ENCODE data around the gene SNRNP70. TPM values are rescaled to one million over a fixed set of nuclear protein-coding genes. Genes with fewer than 3 reads are reported as not detected.

Gene SNRNP70
- total RNA-seq, 1 donor from 2014 or later, result 203 TPM

DNA sequence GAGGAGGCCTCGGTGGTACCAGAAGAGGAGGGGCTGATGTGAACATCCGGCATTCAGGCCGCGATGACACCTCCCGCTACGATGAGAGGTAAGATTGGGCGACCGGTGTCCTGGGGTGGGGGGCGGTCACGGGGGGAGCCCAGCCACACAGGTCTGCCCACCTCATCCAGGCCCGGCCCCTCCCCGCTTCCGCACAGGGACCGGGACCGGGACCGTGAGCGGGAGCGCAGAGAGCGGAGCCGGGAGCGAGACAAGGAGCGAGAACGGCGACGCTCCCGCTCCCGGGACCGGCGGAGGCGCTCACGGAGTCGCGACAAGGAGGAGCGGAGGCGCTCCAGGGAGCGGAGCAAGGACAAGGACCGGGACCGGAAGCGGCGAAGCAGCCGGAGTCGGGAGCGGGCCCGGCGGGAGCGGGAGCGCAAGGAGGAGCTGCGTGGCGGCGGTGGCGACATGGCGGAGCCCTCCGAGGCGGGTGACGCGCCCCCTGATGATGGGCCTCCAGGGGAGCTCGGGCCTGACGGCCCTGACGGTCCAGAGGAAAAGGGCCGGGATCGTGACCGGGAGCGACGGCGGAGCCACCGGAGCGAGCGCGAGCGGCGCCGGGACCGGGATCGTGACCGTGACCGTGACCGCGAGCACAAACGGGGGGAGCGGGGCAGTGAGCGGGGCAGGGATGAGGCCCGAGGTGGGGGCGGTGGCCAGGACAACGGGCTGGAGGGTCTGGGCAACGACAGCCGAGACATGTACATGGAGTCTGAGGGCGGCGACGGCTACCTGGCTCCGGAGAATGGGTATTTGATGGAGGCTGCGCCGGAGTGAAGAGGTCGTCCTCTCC lies 22.6 kb downstream of the SNRNP70 start:
- H3K27ac Mint-ChIP-seq (ENCODE audit: unreplicated experiment), result no peak overlapping the region
- H3K4me3 Mint-ChIP-seq (ENCODE audit: unreplicated experiment), result no peak overlapping the region
- peaks cover 10% of the 10 kb centered on the region for H3K27me3 Mint-ChIP-seq (ENCODE audit: unreplicated experiment)
- peaks cover 20% of the 10 kb centered on the region for H3K4me1 Mint-ChIP-seq (ENCODE audit: unreplicated experiment)
- TF ChIP-seq, protein P1, sequence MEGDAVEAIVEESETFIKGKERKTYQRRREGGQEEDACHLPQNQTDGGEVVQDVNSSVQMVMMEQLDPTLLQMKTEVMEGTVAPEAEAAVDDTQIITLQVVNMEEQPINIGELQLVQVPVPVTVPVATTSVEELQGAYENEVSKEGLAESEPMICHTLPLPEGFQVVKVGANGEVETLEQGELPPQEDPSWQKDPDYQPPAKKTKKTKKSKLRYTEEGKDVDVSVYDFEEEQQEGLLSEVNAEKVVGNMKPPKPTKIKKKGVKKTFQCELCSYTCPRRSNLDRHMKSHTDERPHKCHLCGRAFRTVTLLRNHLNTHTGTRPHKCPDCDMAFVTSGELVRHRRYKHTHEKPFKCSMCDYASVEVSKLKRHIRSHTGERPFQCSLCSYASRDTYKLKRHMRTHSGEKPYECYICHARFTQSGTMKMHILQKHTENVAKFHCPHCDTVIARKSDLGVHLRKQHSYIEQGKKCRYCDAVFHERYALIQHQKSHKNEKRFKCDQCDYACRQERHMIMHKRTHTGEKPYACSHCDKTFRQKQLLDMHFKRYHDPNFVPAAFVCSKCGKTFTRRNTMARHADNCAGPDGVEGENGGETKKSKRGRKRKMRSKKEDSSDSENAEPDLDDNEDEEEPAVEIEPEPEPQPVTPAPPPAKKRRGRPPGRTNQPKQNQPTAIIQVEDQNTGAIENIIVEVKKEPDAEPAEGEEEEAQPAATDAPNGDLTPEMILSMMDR (IDR thresholded peaks at IDR 0.05; ENCODE audit: unreplicated experiment), result no peak
- DNase-seq (ENCODE audit: low spot score), result no peak
- H3K9me3 Mint-ChIP-seq (ENCODE audit: unreplicated experiment), result no peaks in the 10 kb centered on the region
- peaks cover 24% of the 10 kb centered on the region for H3K36me3 Mint-ChIP-seq (ENCODE audit: low read depth, unreplicated experiment)

DNA sequence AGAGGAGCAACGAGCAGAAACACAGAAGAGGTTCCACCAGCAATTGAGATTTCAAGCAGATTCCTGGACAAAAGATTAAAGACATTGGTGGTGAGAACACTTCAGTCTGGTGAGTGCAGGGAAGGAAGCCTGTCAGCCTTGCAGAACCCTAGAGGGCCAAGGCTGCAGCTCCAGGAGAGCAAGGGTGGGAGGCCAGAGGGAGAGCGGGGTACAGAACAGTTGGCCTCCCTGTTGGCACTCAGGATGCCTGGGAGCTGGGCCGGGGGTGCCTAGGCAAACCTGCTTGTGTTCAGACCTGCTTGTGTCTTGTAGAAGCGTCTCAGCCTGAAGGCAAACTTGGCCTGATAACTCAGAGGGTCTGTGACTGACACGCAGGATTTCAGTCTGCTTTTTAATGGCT lies 23.8 kb downstream of the SNRNP70 start:
- Mint-ChIP-seq H3K4me3 (ENCODE audit: unreplicated experiment) (peak overlapping the region; percentile 50), H3K27me3 (ENCODE audit: unreplicated experiment) (peaks cover 10% of the 10 kb centered on the region), H3K4me1 (ENCODE audit: unreplicated experiment) (peaks cover 24% of the 10 kb centered on the region), H3K27ac (ENCODE audit: unreplicated experiment) (peak overlapping the region; percentile 20), H3K9me3 (ENCODE audit: unreplicated experiment) (no peaks in the 10 kb centered on the region), H3K36me3 (ENCODE audit: low read depth, unreplicated experiment) (peaks cover 27% of the 10 kb centered on the region)
- TF ChIP-seq, protein P1 (IDR thresholded peaks at IDR 0.05; ENCODE audit: unreplicated experiment), result no peak
- DNase-seq (ENCODE audit: low spot score), result no peak

DNA sequence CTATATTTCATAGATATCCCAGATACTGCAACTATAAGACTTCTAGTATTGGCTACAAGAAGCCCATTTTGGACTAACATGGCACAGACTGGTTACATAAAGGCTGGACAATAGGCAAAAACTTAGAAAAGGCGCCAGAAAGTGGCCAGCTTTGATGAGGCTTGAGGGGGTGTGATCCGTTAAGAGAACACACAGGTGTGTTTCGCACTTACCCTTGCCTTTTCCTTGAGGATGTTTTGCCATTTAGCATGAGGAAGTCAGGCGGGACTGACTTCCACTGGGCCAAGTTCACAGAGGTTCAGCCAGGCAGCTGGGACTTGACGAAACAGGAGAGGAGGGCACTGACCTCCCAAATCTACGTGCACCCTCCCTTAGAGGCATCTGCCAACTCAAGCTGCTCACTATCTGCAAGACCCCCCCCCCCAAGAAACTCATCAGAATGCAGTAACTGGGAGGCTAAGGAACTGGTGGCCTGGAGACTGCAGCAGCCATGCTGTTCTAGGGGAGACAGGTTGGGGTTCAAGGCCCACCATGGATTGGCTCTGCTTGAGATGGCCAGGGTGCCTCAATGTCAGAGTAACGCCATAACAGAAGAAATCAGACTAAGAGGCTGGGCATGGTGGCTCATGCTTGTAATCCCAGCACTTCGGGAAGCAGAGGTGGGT lies 24.4 kb downstream of the SNRNP70 start:
- H3K27ac Mint-ChIP-seq (ENCODE audit: unreplicated experiment), result peak overlapping the region; percentile 20
- peak overlapping the region; percentile 50 for H3K4me3 Mint-ChIP-seq (ENCODE audit: unreplicated experiment)
- H3K9me3 Mint-ChIP-seq (ENCODE audit: unreplicated experiment), result no peaks in the 10 kb centered on the region
- H3K27me3 Mint-ChIP-seq (ENCODE audit: unreplicated experiment), result peaks cover 10% of the 10 kb centered on the region
- DNase-seq (ENCODE audit: low spot score), result no peak
- peaks cover 24% of the 10 kb centered on the region for H3K4me1 Mint-ChIP-seq (ENCODE audit: unreplicated experiment)
- TF ChIP-seq, protein P1 (IDR thresholded peaks at IDR 0.05; ENCODE audit: unreplicated experiment), result no peak
- peaks cover 27% of the 10 kb centered on the region for H3K36me3 Mint-ChIP-seq (ENCODE audit: low read depth, unreplicated experiment)

DNA sequence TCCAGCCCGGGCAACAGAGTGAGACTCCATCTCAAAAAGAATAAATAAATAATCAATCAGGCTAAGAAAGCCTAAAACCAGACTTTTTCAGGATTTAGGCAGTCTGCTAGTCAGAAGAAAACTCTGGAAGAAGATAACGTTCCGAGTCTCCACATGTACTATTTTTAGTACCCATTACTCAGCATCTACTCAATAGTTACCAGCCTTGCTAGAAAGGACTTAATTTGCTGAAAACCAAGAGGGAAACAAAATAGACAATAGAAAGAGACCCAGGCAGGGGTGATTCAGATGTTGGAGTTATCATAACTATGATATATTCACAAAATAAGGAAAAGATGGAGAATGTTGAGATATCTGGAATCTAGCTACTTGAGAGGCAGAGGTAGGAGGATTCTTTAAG lies 25.3 kb downstream of the SNRNP70 start:
- TF ChIP-seq, protein P1 (IDR thresholded peaks at IDR 0.05; ENCODE audit: unreplicated experiment), result no peak
- Mint-ChIP-seq H3K27me3 (ENCODE audit: unreplicated experiment) (peaks cover 14% of the 10 kb centered on the region), H3K36me3 (ENCODE audit: low read depth, unreplicated experiment) (peaks cover 31% of the 10 kb centered on the region), H3K4me1 (ENCODE audit: unreplicated experiment) (peaks cover 28% of the 10 kb centered on the region), H3K4me3 (ENCODE audit: unreplicated experiment) (no peak overlapping the region), H3K27ac (ENCODE audit: unreplicated experiment) (no peak overlapping the region), H3K9me3 (ENCODE audit: unreplicated experiment) (no peaks in the 10 kb centered on the region)
- no peak for DNase-seq (ENCODE audit: low spot score)

Measured in endothelial cell (in vitro differentiated cells).